H9 (cell line): Measurements from ENCODE around the gene PAFAH1B2. TPM values are rescaled to one million over a fixed set of nuclear protein-coding genes. Genes with fewer than 3 reads are reported as not detected.

Source experiments
- DNase-seq: peaks from one replicate; pipeline ENCODE4 v3.0.0-alpha.2; 2017
- H2AFZ ChIP-seq: one replicate; pipeline ENCODE4 v1.6.1; 2013; ENCODE audit warnings: mild to moderate bottlenecking, low read length, control low read depth, moderate library complexity
- H2AK5ac ChIP-seq: 2 replicates; pipeline ENCODE4 v1.6.1; 2013; ENCODE audit warnings: low read length, control low read depth, mixed read lengths; ENCODE audit not compliant: insufficient read length
- H2BK120ac ChIP-seq: one replicate; pipeline ENCODE4 v1.6.1; 2013; ENCODE audit warnings: low read depth, mild to moderate bottlenecking, low read length, control low read depth, inconsistent platforms; ENCODE audit not compliant: poor library complexity, severe bottlenecking
- H2BK12ac ChIP-seq: 2 replicates; pipeline ENCODE4 v1.6.1; 2013; ENCODE audit warnings: low read length, control low read depth, mixed read lengths, low read depth; ENCODE audit not compliant: insufficient read length
- H2BK15ac ChIP-seq: 2 replicates; pipeline ENCODE4 v1.6.1; 2013; ENCODE audit warnings: low read depth, low read length, control low read depth
- H2BK20ac ChIP-seq: one replicate; pipeline ENCODE4 v1.6.1; 2013; ENCODE audit warnings: low read depth, mild to moderate bottlenecking, low read length, control low read depth, inconsistent platforms; ENCODE audit not compliant: poor library complexity, severe bottlenecking
- H2BK5ac ChIP-seq: 2 replicates; pipeline ENCODE4 v1.6.1; 2013; ENCODE audit warnings: low read length, control low read depth, mixed read lengths; ENCODE audit not compliant: insufficient read length
- H3K14ac ChIP-seq: 2 replicates; pipeline ENCODE4 v1.6.1; 2013; ENCODE audit warnings: low read length, control low read depth; ENCODE audit not compliant: insufficient read depth
- H3K18ac ChIP-seq: 2 replicates; pipeline ENCODE4 v1.6.1; 2013; ENCODE audit warnings: low read depth, mild to moderate bottlenecking, mixed read lengths, low read length, control low read depth; ENCODE audit not compliant: insufficient read length
- H3K23ac ChIP-seq: 2 replicates; pipeline ENCODE4 v1.6.1; 2013; ENCODE audit warnings: low read length, control low read depth, mixed read lengths, low read depth; ENCODE audit not compliant: insufficient read length
- H3K23me2 ChIP-seq: 2 replicates; pipeline ENCODE4 v1.6.1; 2013; ENCODE audit warnings: low read depth, mild to moderate bottlenecking, mixed read lengths, low read length, control low read depth; ENCODE audit not compliant: insufficient read length, poor library complexity, severe bottlenecking
- H3K27ac ChIP-seq: 2 replicates; pipeline ENCODE4 v1.5.1; 2013; ENCODE audit warnings: low read length, control low read depth, mixed read lengths, low read depth; ENCODE audit not compliant: insufficient read length
- H3K27me3 ChIP-seq: 2 replicates; pipeline ENCODE4 v1.6.1; 2013; ENCODE audit warnings: low read length, control low read depth, inconsistent platforms; ENCODE audit not compliant: insufficient read depth
- H3K4ac ChIP-seq: 2 replicates; pipeline ENCODE4 v1.6.1; 2013; ENCODE audit warnings: low read depth, mild to moderate bottlenecking, control low read depth, inconsistent platforms, low read length, moderate library complexity
- H3K4me1 ChIP-seq: 2 replicates; pipeline ENCODE4 v1.6.1; 2013; ENCODE audit warnings: low read length, control low read depth, inconsistent platforms; ENCODE audit not compliant: insufficient read depth
- H3K4me2 ChIP-seq: 2 replicates; pipeline ENCODE4 v1.6.1; 2013; ENCODE audit warnings: low read length, control low read depth, mixed read lengths; ENCODE audit not compliant: insufficient read length, insufficient read depth
- H3K56ac ChIP-seq: 2 replicates; pipeline ENCODE4 v1.6.1; 2013; ENCODE audit warnings: low read depth, mild to moderate bottlenecking, mixed read lengths, low read length, control low read depth; ENCODE audit not compliant: insufficient read length
- H3K79me1 ChIP-seq: 2 replicates; pipeline ENCODE4 v1.6.1; 2013; ENCODE audit warnings: low read depth, mild to moderate bottlenecking, moderate library complexity, low read length, control low read depth, inconsistent platforms; ENCODE audit not compliant: insufficient read depth, poor library complexity, severe bottlenecking
- H3K79me2 ChIP-seq: 2 replicates; pipeline ENCODE4 v1.6.1; 2013; ENCODE audit warnings: low read length, control low read depth, inconsistent platforms; ENCODE audit not compliant: insufficient read depth
- H3K9ac ChIP-seq: 2 replicates; pipeline ENCODE4 v1.6.1; 2013; ENCODE audit warnings: low read length, control low read depth, mixed read lengths; ENCODE audit not compliant: insufficient read length; ENCODE audit errors: extremely low read depth
- H3K9me3 ChIP-seq: one replicate; pipeline ENCODE4 v1.6.1; 2013; ENCODE audit warnings: low read depth, low read length, inconsistent platforms; ENCODE audit not compliant: control insufficient read depth
- H3T11ph ChIP-seq: one replicate; pipeline ENCODE4 v1.6.1; 2013; ENCODE audit warnings: mild to moderate bottlenecking, low read length, control low read depth, inconsistent platforms
- H4K20me1 ChIP-seq: one replicate; pipeline ENCODE4 v1.6.1; 2013; ENCODE audit not compliant: control insufficient read depth, insufficient read length, insufficient read depth
- H4K5ac ChIP-seq: 2 replicates; pipeline ENCODE4 v1.6.1; 2013; ENCODE audit warnings: low read depth, mild to moderate bottlenecking, mixed read lengths, low read length, control low read depth; ENCODE audit not compliant: insufficient read length
- H4K8ac ChIP-seq: replicated peaks from 2 replicates; pipeline ENCODE4 v1.6.1; 2013; ENCODE audit warnings: low read length, control low read depth, mixed read lengths, low read depth; ENCODE audit not compliant: insufficient read length
- H4K91ac ChIP-seq: 2 replicates; pipeline ENCODE4 v1.6.1; 2013; ENCODE audit warnings: low read depth, mild to moderate bottlenecking, moderate library complexity, mixed read lengths, low read length, control low read depth; ENCODE audit not compliant: insufficient read length
- H3K27ac Mint-ChIP-seq, 3 experiments: 2 replicates in 2 of 3; 3 replicates in 1 of 3; pipeline ENCODE4 v1.8.0; 2020 to 2021; ENCODE audit warnings: mixed read lengths in 3 of 3, mild to moderate bottlenecking in 1 of 3, moderate library complexity in 1 of 3
- H3K27me3 Mint-ChIP-seq: 2 replicates; pipeline ENCODE4 v1.8.0; 2021; ENCODE audit warnings: low read depth, mild to moderate bottlenecking, moderate library complexity, mixed read lengths
- H3K36me3 Mint-ChIP-seq, 3 experiments: 2 replicates in 2 of 3; 3 replicates in 1 of 3; pipeline ENCODE4 v1.8.0; 2020 to 2021; ENCODE audit warnings: low read depth in 3 of 3, mixed read lengths in 3 of 3; ENCODE audit not compliant: insufficient read depth in 1 of 3
- H3K4me1 Mint-ChIP-seq, 2 experiments: 2 replicates each; pipeline ENCODE4 v1.8.0; 2020; ENCODE audit warnings: mixed read lengths in 2 of 2
- H3K4me3 Mint-ChIP-seq, 2 experiments: 2 replicates in 1 of 2; 3 replicates in 1 of 2; pipeline ENCODE4 v1.8.0; 2020 to 2021; ENCODE audit warnings: mild to moderate bottlenecking in 2 of 2, mixed read lengths in 2 of 2, moderate library complexity in 1 of 2
- H3K9me3 Mint-ChIP-seq, 2 experiments: 2 replicates in 1 of 2; 3 replicates in 1 of 2; pipeline ENCODE4 v1.8.0; 2020; ENCODE audit warnings: mild to moderate bottlenecking in 2 of 2, mixed read lengths in 2 of 2, moderate library complexity in 1 of 2
- CTCF ChIP-seq: fragments of 200-600 bp; sonication (generic); conservative IDR thresholded peaks from 3 replicates; pipeline ENCODE4 v1.8.0; 2021; ENCODE audit warnings: antibody characterized with exemption, mild to moderate bottlenecking
- total RNA-seq: library from RNA; stranded (reverse); gene quantifications from 2 replicates; pipeline ENCODE4 v1.2.1, GENCODE V29; 2021

Gene PAFAH1B2
- total RNA-seq, 1 experiment from 2014 or later: 161 TPM

- Histone ChIP-seq H2BK20ac (no peak overlapping the region), H3K79me1 (no peaks in the 10 kb centered on the region), H2BK15ac (no peak overlapping the region), H3K18ac (no peak overlapping the region), H4K8ac (no peak overlapping the region), H3K23me2 (no peaks in the 10 kb centered on the region), H3K4ac (no peak overlapping the region), H2BK12ac (no peak overlapping the region), H2AFZ (no peak overlapping the region), H3K27me3 (no peaks in the 10 kb centered on the region), H4K91ac (no peak overlapping the region), H3K79me2 (no peaks in the 10 kb centered on the region), H2AK5ac (no peak overlapping the region), H3K9ac (no peak overlapping the region), H2BK120ac (no peak overlapping the region), H3K14ac (no peak overlapping the region), H3T11ph (no peak overlapping the region), H3K9me3 (no peaks in the 10 kb centered on the region), H3K4me1 (no peaks in the 10 kb centered on the region), H4K5ac (no peak overlapping the region), H3K23ac (no peak overlapping the region), H4K20me1 (no peaks in the 10 kb centered on the region), H3K27ac (no peak overlapping the region), H3K56ac (no peak overlapping the region), H3K4me2 (no peak overlapping the region), H2BK5ac (no peak overlapping the region)
- Mint-ChIP-seq H3K27ac (no peak overlapping the region), H3K4me3 (no peak overlapping the region), H3K36me3 (no peaks in the 10 kb centered on the region), H3K9me3 (no peaks in the 10 kb centered on the region), H3K4me1 (no peaks in the 10 kb centered on the region), H3K27me3 (peaks cover 6% of the 10 kb centered on the region)
- no peak for DNase-seq
- no peak for TF ChIP-seq CTCF
These were observed 22.9 kb upstream of the PAFAH1B2 start for GRCh38 chr11:117121176-117121575.
